Fibroblast of peridontal ligament (primary cell): ENCODE data around the gene CD59.
"Not testable (repeated sequence)": the region's sequence is repeated elsewhere in the genome, so short reads cannot be mapped to it uniquely, and the experiment has no call there.

Experiments used
- DNase-seq: peaks from one replicate; pipeline ENCODE4 v3.0.0-alpha.2; 2010; ENCODE audit errors: extremely low read depth

CD59 gene

DNA sequence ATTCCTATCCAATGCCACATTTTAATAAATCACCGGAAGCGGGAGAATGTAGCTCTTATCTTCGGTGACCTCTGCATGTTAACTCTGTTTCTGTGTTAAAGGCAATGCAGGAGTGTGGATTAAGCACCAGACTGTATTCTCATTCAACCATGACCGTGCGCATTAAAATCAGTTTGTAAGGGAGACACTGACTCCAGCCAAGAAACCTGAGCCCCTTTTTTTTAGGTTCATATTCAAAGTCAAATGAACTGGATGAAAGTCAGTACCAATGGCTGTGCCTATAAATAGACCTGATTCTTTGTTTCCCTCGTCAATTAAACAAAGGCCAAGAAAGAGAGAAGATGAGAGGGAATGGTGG lies 67.8 kb downstream of the CD59 start:
- DNase-seq = no peak

DNA sequence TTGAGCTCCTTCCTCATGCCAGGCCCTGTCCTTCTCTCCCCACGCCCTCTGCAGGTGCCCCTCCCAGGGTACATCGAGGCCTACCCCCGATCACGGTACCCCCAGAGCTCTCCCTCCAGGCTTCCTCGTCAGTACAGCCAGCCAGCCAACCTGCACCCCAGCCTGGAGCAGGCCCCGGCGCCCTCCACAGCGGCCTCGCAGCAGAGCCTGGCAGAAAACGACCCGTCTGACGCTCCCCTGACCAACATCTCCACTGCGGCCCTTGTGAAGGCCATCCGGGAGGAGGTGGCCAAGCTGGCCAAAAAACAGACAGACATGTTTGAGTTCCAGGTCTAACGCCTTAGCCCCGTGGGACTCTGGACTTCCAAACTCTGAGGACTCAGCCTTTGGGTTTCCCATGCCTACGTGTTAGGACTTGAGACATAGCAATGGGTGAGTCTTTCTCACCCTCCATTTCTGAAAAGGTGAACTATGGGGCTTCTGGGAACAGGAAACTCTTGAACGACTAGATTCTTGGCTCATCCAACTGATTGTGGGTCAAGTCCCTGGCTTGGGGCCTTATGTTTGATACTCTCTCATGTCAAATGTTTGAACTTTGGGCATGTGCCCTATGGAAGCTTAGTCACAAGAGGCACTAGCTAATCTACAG lies 68.3 kb downstream of the CD59 start:
- DNase-seq = no peak

DNA sequence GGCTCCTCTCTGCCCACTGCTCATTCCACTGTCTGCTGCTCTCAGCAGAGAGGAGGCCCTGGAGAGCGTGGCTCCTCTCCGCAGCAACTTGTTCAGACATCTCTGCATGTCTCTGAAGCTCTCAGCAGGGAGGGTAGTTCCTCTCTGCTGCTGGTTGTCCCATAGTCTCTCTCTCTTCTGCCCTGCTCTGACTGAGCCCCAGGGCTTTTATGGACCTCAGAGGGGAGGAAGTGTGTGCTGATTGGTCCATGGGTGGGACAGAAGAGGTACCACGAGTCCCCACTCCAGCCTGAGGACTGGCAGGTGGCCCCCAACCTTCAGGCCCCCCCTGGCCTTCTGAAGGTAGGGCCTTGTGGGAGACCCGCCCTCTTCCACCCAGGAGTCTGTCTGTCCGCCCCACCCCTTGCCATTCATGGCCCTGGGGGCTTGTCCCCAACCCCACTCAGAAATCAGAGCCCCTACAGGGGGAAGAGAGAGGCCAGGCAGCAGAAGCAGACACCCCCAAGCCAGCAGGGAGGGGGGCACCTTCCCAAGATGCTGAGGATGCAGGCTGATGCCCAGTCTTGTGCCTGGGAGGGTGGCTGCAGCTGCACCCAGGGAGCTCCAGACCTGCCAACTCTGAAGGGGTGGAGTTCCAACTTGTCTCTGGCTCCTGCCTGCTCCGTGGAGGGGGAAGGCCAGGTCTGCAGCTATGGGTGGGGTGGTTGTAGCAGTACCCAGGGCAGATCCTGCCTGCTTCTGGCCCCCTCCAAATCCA lies 70.7 kb downstream of the CD59 start:
- DNase-seq = no peak

DNA sequence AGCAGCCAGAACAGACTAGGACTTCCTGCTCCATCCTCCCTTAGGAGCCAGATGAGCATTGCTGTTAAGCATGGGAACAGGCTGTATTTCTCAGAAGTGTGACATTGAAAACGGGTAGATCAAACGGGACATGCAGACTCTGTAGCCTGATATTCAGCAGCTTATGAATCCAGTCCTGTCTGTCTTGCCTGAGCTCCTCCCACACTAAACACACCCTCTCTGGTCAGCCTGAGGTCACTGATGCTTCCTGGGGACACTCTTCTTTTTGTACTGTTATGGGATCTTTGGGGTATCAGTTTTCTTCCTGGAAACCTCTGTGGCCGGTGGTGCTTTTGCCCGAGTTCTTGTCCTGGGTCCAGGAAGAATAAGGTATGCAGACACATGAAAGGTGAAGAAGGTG lies 71.4 kb downstream of the CD59 start:
- no peak for DNase-seq

DNA sequence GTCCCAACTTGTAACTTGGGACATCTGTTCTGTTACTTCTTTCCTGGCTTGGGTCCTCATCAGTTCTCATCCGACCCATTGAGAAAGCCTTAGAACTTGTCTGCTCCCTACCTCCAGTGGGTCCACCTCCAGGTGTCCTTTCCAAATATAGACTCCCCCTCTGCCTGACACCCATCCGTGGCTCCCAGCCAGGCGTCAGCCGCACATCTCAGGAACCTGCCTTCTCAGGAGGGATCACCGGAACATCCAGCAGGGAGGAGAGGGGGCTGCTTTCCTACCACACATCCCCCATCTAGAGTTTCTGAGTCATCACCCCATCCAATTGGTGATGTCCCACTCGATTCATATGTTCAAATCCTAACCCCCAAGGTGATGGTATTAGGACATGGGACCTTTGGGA lies 72.1 kb downstream of the CD59 start:
- DNase-seq = no peak

DNA sequence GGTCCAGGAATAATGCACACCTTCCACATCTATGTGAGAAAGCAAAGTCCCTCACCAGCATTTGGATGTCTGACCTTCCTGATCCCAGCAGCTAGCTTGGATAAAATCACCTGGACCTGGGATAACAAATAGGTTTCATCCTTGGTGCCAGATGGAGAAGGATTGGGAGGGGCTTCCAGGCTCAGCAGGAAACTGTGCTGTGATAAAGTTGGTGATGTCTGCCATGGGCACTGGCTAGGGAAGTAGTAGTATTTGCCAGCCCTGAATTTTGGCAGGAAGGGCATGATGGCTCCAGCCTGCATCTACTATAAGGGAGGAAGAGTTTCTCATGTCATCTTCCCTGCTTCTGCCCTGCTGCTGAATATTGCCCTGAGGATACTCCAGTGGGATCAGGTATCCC lies 73.1 kb downstream of the CD59 start:
- no peak for DNase-seq

DNA sequence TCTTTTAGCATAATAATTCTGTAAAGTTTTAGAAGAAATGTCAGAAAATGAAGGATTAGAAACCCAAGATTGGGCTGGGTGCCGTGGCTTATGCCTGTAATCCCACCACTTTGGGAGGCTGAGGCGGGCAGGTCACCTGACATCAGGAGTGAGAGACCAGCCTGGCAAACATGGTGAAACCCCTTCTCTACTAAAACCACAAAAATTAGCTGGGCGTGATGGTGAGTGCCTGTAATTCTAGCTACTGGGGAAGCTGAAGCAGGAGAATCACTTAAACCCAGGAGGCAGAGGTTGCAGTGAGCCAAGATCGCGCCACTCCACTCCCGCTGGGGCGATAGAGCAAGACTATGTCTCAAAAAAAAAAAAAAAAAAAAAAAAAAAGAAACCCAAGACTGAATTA lies 74.7 kb downstream of the CD59 start:
- not testable (repeated sequence) for DNase-seq

DNA sequence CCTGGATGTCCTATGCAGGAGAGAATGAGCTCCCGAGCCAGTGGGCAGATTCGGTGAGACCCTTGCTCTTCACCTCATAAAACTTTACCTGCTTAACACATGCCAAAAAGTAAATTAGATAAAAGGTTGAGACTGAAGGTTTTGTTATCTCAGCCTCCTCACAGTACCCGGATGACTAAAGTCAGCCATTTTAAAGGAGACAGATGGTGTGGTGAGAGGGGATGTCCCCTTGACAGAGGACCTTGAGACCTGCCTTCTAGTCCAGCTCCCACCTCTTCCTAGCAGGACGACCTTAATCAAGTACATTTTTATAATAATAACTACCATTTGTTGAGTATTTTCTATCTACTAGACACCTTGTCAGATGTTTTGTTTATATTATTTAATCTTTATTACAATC lies 75.3 kb downstream of the CD59 start:
- no peak for DNase-seq

DNA sequence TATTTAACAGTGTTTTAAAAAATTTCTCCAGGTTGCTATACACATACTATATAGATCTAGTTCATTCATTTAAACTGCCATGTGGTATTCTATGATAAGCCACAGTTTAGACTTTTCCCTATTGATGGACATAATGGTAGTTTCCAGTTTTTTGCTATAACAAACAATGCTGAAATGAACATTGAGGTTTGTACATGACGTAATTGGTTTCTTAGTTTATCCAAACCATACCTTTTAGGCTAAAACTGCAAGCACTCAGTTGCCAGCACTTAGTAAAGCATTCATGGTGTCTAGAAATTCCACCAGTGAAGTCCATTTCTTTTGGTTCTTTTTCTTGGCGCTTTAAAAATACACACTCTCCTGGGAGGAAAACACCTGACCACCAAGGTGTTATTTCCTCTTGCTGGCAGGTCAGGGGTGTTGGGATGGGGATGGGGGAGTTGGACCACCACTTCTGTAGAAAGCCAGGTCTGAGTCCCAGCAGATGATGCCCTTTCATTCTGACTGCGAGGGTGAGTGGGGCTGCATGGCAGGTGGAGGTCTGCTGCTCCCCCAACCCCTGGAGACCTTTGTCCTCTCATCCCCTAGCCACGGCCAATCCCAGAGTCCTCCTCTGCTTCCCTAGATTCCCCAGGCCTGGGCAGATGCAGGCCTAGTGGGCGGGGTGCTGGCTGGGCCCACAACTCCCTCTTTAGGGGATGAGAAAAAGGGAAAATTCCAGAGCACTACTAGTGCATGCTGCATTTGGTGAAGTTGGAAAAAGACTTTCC lies 76.7 kb downstream of the CD59 start:
- DNase-seq = no peak

DNA sequence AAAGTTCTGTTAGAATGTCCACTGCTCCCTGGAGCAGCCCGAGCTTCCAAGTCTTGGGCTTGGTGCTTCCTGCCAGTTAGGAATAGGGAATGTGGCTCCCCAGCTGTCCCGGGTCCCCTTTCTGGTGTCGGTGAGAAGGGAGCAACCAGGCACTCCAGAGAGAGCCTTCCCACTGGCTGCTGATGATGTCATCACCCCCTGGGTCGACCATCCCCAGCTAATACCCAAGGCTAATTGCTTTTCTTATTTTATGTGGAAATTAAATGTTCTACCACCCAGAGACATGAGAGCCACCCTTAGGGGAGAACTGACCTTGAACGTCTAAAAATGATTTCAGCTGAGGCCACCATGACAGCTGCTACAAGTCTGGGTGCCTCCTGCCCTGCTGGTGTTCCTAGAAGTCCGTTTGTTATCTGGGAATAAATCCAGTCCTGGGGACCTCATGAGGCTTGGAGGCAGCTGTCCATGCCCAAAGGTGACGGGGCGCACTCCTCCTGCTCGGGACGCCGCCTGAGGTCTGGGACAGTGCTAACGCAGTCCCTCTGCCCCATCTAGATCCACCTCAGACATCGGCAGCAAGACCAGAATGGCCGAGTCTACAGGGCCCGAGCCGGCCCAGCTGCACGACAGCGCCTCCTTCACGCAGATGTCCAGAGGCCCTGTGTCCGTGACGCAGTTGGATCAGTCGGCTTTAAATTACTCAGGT lies 77.9 kb downstream of the CD59 start:
- no peak for DNase-seq

DNA sequence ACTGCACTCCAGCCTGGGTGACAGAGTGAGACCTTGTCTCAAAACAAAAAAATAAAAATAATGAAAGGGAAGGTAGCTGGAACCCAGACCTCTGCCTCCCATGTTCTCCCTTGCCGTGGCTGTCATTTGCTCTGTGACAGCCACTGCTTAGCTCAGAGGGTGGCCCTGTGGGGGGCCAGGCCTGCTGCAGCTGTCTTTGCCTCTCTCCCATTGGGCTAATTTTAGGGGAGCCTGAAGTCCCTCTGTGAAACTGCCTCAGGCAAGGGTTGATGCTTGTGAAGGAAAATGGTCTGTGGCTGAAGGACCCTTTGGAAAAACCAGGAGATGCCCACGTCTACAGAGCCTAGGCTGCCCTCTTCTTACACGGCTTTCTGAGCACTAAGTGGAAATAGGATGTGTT lies 78.5 kb downstream of the CD59 start:
- no peak for DNase-seq

DNA sequence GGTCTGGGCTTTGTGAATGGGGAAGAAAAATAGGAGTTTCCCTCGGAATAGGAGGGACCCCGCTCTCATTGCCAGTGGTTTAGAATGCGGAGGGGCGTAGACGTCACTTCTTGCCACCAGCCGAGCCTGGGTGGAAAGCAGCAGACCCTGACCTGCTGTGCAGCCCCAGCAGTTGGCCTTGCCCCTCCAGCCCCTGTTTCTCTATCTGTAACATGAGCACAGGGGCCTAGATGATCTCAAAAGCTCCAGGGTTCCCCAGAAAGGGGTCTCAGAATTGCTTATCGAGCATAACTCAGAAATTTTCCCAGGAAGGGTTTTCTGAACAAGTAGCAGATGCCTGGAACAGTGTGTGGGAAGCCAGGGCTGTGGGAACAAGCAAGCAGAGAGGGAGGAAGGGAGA lies 79.5 kb downstream of the CD59 start:
- DNase-seq = no peak

DNA sequence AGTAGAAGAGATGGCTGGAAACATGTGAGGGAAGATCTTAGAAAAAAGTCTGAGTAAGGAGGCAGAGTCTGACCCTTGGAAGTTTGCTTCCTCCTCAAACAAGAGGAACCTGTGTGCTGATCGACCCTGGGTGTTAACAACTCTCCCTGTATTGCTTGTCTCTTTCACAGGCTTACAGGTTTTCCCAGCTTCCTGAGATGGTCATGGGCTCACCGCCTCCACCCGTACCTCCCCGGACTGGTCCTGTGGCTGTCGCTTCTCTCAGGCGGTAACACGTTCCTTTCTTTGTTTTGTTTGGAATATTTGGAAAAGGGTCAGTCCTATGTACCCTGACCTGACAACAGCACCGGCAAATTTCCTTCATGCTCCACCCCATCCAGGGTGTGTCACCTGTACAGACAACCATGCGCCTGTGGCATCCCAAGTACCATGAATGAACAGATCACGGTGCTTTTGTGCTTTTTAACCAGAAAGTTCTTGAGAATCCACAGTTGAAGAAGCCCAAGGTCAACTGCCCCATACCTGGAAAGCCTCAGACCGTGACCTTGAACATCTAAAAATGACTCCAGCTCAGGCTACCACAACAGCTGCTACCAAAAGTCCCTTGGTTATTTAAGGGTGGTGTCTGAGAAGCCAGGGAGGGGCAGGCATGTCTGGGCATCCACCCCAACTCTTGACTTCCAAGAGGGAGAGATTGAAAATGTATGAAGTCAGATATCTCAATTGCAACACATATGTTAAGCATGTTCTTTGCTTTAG lies 80.2 kb downstream of the CD59 start:
- no peak for DNase-seq

DNA sequence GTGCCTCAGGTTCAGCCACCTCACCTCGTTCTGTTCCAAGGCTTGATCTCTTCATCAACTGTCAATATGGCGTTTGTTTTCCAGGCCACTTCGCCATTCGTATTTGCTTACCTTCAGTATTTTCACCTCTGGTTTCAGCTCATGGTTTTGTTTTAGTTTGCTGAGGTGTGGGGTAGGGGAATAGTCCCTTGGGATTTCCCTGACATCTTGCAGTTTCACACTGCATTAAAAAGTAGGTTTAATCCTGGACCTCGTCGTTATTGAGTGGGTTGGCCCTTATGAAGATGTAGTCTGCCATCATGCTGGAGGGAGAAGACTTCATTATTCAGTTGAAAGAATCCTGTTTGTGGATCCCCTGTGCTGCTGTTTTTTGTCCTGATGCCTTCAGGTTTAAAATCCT lies 81.6 kb downstream of the CD59 start:
- DNase-seq = no peak
